RPMI7951 (cell line): ENCODE measurements around the gene SYT17. TPM values are rescaled to one million over a fixed set of nuclear protein-coding genes. Genes with fewer than 3 reads are reported as not detected.
"Not testable (repeated sequence)": the region's sequence is repeated elsewhere in the genome, so short reads cannot be mapped to it uniquely, and the experiment has no call there.

Source experiments
- DNase-seq: peaks from one replicate; pipeline ENCODE4 v3.0.0-alpha.2; 2012; ENCODE audit warnings: low read depth
- total RNA-seq: library from RNA; depleted of rRNA; stranded (reverse); fragments of >200 nt; shearing (Covaris generic); gene quantifications from 2 replicates; pipeline ENCODE4 v1.2.3, GENCODE V29; 2014

The SYT17 gene
- total RNA-seq, 1 experiment from 2014 or later: 0.24 TPM

- peak; percentile 45 for DNase-seq
Observed at GRCh38 chr16:19173649-19174383, 5.8 kb downstream of the SYT17 start.

GRCh38 chr16:19174478-19174877 is 6.4 kb downstream of the SYT17 start:
- DNase-seq: no peak

- no peak for DNase-seq
Observed at GRCh38 chr16:19175492-19176262, 7.6 kb downstream of the SYT17 start.

- no peak for DNase-seq
Observed at GRCh38 chr16:19177111-19177739, 9.2 kb downstream of the SYT17 start.

GRCh38 chr16:19179546-19180490 is 11.8 kb downstream of the SYT17 start:
- DNase-seq: peak; percentile 40

GRCh38 chr16:19180741-19181140 is 12.7 kb downstream of the SYT17 start:
- no peak for DNase-seq

GRCh38 chr16:19182481-19182880 is 14.4 kb downstream of the SYT17 start:
- DNase-seq: no peak

GRCh38 chr16:19183187-19183586 is 15.1 kb downstream of the SYT17 start:
- no peak for DNase-seq

GRCh38 chr16:19184823-19185509 is 16.9 kb downstream of the SYT17 start:
- no peak for DNase-seq

GRCh38 chr16:19185510-19185851 is 17.4 kb downstream of the SYT17 start:
- DNase-seq: no peak

GRCh38 chr16:19186408-19186807 is 18.4 kb downstream of the SYT17 start:
- DNase-seq: no peak

GRCh38 chr16:19187961-19188360 is 19.9 kb downstream of the SYT17 start:
- DNase-seq: not testable (repeated sequence)

- no peak for DNase-seq
Observed at GRCh38 chr16:19188406-19188805, 20.4 kb downstream of the SYT17 start.

GRCh38 chr16:19192865-19193264 is 24.8 kb downstream of the SYT17 start:
- no peak for DNase-seq

- DNase-seq: no peak
Observed at GRCh38 chr16:19196871-19197270, 28.8 kb downstream of the SYT17 start.

- DNase-seq: no peak
Observed at GRCh38 chr16:19203374-19203966, 35.4 kb downstream of the SYT17 start.

GRCh38 chr16:19210280-19210924 is 42.4 kb downstream of the SYT17 start:
- no peak for DNase-seq

- DNase-seq: no peak
Observed at GRCh38 chr16:19210968-19211367, 42.9 kb downstream of the SYT17 start.

GRCh38 chr16:19212059-19212458 is 44.0 kb downstream of the SYT17 start:
- no peak for DNase-seq

GRCh38 chr16:19213885-19214284 is 45.8 kb downstream of the SYT17 start:
- DNase-seq: no peak
